Erythroblast (primary cell): ENCODE results near the gene SC5D.

Experiments used
- GATA1 ChIP-seq: IDR thresholded peaks from 2 replicates; pipeline ENCODE4 v1.6.1; 2011; ENCODE audit warnings: low read depth, mild to moderate bottlenecking, control low read depth, low read length, moderate library complexity
- POLR2A ChIP-seq: IDR thresholded peaks from 2 replicates; pipeline ENCODE4 v1.6.1; 2011; ENCODE audit warnings: mild to moderate bottlenecking, low read length

GRCh38 chr11:121341609-121342008 lies 49.0 kb downstream of the SC5D start:
- TF ChIP-seq POLR2A (no peak), GATA1 (no peak)
